Activated T-cell treated with anti-CD3 and anti-CD28 coated beads for 48 hours (primary cell): Measurements from ENCODE around the gene STXBP6.

Experiments
- DNase-seq: peaks from one replicate; pipeline ENCODE4 v3.0.0-alpha.2; 2020; ENCODE audit warnings: low read depth

The STXBP6 gene

DNA sequence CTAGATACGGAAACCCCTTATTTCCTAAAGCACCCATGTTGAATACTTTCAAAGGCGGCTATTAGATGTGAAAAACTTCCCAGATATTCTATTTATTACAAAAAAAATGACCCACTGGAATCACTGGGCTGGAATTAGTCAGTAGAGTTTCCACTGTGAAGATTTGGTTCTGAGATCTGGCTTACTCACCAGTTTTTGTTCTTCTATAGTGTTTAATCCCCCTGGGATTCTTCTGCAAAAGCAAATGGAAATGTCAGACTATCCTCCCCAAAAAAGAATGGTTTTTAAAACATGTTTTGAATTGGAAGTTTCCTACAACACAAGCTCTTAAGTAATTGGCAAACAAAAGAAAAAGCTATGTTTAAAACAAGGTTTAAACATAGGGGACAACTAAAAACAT, 166.4 kb downstream of the STXBP6 start:
- no peak for DNase-seq

DNA sequence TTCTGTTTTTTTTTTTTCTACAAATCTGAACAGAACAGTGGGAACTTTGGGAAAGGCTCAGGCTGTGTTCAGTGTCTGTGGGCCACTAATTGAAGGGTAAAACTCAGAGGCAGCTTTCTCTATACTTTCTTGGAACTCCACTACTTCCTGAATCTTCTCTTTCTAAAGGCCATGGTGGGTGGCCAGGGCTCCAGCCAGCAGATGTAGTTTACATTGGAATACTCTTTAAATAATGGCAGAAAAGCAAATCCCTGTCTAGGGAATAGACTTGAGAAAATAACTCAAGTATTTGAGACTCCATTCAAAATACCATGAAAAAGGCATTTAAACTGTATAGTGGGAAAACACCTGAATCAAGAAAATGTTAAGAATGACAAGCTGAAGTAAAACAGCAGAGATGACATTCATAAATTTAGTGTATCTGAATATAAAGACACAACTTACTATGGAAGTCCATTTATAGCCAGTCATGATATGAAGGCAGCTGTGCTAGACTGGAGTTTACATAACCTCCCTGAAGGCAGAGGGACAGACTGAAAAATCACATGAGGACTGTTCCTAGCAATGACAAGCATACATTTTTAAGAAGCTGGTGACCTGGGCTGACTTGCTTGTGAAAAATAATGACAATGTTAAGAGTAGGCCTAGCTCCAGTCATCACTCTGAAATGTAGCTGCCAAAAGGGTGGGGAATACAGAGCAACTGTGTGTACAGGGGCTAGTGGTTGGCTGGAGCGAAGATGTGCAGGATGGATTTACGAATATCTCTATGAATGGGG, 168.6 kb downstream of the STXBP6 start:
- no peak for DNase-seq

DNA sequence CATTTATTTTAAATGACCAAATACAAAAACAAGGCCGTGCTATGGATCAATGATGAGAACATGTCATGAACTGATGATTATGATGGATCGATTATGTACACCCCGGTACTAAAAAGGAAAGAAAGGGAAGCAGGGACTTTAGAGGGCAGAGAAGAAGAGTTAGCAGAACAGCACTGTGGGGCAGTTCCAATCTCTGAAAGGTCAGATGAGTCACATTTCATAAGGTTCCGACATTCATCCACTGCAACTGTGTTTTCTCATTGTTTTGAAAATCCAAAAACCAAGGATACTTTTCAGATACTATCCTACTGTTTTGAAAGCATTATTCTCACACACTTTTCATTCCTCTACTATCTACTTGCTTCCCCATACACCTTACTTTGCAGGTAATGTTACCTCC, 169.3 kb downstream of the STXBP6 start:
- DNase-seq: no peak

DNA sequence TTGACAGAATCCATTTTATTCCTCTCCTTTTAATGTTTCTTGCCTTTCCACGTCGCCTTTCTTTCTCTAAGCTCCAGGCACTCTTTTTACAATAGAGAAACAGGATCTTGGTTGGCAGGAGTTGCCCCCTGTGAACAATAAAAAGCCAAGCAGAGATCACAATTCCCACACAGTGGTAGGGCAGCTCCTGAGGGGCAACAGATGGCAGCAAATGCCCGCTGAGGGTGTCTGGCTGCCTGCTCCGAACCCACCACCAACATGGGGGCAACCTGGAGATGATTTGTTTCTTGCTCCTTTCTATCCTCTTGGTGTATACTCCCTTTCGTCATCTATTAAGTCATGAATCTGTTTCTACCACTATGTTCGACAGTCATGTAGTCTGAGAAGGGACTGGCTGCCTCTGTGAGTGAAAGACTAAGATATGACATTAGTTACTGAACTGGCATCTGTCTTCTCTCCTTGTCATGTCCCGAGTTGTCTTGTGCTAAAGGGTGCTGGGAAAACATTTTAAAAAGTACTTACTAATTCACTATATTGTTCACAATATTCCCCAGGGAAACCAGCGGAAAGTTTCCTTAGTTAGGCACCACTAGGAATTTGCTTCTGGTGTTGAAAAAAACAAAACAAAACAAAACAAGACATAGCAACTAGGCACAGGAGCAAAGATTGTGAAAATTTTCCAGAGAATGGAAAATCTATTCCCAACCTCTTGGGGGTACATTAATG, 170.1 kb downstream of the STXBP6 start:
- DNase-seq: no peak

DNA sequence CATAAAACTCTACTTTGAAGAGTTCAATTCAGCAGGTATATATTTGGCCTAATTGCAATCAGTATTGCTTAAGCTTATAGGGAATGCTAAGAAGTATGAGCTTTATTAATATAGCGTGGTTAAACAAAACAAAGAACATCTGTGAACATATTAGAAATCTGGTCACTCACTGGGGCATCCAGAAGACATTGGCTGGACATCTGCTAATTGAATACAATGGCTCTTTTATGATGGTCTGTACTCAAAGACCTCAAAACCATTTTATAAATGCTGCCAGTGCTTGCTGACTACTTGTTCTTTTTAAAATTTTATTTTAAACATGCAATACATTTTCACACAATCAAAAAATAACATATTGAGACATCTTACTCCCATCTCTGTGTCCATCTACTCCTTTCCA, 173.0 kb downstream of the STXBP6 start:
- DNase-seq: no peak

DNA sequence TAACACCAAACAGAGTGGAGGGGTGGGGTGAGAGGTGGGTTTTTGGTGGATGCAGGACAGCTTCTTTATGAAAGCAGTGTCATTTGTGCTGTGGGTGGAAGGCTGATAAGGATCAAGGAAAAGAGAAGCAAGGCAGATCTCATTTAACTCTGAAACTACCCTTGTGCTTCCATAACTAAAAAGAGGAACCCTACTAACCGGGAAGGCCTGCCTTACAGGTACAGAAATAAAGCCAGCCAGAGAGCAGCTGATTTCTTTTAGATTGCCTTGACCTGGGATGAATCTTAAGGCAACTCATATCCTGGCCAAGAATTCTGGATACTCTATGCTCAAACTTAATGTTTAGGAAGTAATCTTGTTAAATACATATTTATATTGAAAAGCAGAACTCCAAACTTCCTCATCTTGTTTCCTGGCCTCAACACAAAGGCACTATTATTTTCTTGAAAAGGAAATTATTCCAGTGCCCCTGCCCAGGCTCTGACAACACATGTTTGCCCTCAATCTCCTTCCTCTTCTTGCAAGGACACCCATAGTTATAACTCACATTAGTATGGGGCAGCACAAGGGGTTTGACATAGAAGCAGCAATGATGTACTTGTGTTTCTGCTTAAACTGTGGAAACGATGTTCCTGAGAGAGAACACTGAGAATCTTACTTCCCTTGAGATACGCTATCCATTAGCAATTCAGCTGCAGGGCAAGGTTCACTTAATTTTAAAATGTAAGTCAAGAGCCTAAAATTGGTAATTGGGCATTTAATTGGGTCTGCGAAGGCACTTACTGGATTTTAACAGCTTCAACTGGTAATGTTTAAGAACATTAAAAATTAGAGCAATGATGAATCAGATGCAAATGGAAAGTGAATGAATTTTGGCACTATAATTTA, 173.7 kb downstream of the STXBP6 start:
- DNase-seq: no peak

DNA sequence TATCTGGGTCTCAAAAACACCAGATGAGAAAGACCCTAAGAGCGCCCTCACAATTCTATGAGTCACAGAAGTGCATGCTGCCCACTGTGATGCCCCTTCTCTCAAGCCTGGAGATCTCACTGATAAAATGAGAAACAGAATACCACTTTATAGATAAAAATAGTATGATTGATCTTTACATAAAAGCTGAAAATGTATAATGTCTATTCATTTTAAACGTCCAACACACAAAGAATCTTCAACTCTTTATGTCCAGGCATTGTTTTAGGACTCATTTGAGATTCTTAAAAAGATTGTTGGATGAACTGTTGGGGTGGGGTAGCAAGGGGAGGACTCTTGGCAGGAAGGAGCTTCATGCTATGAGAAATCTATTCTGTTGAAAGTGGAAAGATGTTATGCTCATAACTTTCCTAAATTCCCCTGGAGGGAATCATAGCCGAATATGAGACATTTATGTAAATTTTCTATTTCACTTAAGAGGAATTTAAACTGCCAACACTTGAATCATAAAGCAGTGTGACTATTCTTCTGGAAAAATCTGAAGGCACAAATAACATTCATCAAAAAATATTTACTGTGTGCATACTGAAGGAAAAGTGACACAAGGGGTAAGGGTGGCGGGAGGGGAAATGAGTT, 174.6 kb downstream of the STXBP6 start:
- no peak for DNase-seq

DNA sequence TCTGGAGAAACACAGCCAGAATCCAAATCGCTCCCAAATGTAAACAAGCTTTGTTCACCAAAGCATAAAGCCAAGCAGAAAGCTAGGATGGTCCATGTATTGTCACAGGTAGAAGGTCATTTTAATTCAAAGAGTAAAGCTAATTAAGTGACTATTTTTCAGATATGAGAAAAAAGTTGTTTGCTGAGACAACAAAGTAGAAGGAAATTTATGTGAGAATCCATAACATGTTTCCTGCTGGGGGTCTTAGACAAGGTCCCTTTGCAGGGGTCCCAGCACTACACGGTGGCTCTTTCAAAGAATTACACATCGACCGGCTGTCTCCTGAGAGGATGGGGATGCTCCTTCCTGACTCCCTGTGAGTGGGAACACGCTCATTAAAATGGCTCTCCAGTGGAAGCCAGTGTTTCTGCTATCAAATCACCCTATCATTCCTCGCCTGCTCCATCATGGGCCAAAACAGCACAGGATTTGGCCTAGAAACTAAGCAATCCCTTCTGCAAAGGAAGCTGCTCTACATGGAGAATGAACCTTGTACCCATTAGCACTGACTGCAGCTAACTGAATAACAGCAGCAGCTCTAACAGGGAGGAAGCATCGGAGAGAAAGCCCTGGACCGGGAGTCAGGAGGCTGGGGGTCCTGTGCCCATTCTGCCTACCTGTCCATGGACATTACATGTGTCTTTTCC, 175.3 kb downstream of the STXBP6 start:
- no peak for DNase-seq

DNA sequence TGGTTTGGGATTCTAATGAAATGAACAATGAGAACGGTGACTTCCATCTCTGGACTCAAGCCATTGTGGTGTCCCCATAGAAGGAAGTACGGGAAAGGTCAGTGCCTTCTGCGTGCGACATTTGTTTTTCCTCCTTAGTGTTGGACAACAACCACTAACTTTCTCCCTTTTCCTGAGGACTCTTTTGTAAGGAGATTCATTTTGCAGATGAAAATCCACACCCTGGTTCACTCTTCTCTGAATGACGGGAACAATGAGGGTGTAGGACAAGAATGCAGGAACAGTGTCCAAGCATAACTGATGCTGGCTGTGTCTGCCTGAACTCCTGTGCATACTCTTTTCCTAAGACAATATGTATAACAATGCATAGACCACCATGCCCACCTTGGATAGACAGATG, 176.4 kb downstream of the STXBP6 start:
- no peak for DNase-seq

DNA sequence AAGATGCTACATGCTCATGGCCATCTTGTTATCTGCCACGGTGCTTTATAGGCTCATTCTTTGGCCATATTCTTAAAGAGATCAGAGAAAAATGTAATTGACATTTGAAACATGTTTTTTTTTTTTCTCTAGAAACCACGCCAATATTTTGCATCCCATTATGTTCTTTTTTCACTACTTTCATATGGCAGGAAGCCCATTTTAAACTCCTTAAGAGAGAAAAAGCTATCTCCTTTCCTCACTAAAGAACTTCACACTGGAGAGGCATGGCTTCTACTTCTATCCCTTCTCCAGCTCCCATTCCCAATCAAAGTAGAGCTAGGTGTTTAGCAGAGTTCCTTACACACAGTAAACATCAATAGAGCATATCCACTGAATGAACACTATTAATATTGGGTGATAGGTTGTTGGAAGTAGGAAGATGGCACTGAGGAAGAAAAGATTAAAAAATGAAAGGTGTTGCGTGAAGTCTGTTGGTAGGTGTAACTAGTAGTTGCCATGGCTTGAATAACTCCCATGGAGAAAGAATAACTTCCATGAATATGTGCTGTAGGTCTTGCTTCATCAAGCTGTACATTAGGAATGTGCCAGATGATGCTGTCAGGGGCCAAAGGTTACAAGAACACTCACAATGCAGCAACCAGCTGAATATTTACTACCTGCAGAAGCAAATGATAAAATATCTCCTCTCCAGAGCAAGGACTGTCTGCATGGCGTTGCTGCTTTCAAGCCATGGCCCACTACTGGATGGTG, 178.8 kb downstream of the STXBP6 start:
- no peak for DNase-seq

DNA sequence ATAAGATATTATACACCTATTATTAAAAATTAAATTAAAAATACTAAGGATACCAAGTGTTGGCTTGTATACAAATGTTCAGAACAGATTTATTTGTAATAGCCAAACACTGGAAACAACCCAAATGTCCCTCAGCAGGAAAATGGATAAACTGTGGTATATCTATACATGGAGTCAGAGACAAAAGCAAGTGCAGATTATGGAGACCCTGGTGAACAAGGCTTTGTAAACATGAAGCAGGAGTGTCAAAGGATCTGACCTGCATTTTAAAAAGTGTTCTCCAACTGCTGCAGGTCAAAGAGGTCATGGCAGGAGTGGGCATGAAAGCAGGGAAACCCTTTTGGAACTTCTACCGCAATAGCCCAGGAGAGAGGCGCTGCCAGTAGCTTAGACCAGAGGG, 181.6 kb downstream of the STXBP6 start:
- DNase-seq: no peak

DNA sequence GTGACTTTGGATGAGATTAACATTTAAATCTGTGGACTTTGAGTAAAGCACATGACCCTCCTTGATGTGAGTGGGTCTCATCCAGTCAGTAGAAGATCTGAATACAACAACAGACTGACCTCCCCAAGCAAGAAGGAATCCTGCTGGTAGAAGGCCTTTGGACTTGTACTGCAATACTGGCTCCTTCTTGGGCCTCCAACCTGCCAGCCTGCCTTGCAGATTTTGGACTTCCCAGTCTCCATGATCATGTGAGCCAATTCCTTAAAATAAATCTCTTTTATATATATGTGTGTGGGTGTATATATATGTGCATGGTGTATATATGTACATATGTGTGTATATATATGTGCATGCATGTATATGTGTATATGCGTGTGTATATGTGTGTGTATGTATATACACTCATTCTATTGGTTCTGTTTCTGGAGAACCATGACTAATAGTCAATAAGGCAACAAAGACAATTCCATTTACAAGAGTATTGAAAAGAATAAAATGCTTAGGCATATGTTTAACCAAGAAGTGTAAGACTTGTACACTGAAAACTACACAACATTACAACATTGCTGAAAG, 183.8 kb downstream of the STXBP6 start:
- DNase-seq: no peak

DNA sequence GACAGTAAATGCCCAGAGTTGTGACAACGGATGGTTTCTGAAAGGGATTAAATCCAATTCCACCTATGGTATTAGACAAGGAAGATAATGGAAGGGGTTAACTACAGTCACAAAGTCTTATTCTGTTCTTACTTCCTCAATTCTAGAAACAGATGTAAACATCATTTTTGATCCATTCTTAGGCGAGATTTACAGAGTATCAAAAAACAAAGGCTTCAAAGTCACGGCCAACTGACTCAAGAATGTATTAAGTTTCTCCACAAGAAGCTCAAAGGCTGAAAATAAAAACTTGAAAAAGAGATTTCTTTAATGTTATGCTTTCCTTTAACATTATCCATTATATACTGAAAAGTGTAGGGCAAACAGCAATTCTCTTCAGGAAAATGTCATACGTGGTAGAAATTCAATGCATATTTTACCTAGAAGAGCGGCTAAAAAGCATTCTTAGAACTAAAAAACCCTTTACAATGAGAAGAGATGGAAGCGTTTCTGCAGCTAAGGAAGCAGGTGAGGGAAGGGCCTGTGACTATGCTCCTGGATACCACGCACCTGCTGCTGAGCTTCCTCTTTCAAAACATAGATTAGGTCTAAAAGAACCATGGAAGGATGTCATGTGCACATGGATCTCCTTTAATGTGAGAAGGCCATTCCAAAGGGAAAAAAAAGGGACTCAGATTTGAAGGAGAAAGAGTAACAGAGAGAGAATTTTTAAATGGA, 185.8 kb downstream of the STXBP6 start:
- DNase-seq: no peak

DNA sequence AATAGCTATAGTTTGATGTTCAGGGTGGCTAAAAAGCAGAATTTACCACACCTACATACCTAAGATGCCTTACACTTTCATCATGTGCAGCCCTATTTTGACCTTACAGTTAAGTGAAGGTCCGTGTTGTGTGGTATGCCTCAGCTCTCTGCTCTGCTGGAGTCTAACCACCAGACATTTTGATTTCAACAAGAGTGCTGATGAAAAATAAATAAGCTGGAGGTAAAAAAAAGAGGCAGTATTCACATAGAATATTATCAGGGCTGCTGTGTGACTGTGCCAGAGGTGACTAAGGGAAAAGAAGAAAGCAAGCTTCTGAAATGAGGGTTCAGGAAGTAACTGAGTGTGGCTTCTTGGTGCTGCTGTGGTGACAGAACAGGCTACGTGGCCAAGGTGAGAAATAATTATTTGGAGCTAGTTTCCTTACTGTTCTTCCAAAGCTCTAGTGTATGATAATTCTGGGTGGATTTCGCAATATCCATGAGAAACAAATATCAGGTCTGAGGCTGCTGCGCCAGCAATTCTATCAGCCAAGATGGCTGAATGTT, 188.8 kb downstream of the STXBP6 start:
- DNase-seq: no peak

DNA sequence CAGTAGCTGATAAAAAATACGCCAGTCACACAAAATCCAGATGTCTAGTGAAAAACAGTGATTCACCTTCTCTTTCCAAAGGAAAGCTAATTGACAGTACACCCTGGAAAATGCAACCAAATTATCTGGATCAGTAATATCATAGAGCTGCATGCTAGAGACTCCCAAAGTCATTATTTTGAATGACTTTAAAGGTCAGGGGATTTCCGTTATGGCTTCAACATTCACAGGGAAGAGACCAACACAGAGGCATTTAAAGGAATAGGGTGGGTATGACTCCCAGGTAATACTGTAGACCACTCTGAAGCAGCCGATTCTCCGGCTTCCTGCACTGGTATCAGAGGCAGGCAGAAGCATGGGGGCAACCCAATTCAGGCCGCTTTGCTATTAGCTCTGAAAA, 190.4 kb downstream of the STXBP6 start:
- DNase-seq: no peak

DNA sequence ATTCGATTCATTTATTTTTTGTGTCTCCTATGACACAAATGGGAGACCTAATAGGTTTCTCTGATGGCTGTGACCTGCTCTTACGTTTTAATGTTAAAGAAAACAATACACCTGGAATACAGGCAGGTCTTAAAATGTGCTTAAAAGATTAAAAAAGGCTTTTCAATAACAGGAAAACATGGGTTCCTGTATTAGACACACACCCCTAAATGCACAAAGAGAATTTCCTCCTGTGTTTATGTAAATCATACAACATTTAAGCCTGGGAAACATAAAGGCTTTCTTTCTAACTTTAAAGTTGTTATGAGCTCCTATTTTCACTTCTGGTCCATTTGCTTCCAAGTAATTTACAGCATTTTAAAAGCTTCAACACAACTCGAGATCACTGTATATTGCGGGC, 191.3 kb downstream of the STXBP6 start:
- no peak for DNase-seq

DNA sequence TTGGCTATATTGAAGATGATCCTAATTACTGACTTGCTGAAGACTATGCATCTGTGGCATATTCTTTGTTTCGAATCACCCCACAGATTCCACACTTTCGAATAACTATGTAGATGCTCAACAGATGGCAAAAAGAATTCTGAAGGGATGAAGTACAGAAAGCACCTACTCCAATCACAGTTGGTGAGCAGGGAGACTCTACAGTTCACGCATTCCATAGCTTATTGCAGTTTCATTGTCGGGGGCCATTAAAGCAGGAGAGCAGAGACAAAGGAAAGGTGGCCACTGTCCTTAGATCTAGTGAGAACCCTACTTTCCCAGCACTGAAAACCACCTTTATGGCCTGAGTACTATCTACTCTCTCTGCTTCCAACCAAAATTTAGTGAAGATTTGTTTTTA, 191.9 kb downstream of the STXBP6 start:
- DNase-seq: no peak

DNA sequence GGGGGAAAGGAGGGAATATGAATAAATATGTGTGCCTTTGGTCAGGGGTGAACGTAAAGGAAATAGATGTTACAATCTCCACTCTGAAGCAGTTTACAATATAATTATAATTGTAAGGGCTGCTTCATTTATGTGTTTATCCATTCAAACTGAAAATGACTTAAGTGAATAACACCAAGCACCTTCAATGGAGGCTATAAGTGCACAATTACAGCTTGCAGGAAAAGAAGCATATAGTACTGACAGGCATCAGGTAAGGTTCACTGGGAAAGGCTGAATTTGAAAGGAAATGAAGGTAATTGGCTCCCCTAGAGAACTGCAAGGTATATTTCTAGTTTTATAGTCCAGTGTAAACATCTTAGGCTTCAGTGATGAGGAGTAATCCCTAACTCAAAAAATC, 192.7 kb downstream of the STXBP6 start:
- DNase-seq: no peak

DNA sequence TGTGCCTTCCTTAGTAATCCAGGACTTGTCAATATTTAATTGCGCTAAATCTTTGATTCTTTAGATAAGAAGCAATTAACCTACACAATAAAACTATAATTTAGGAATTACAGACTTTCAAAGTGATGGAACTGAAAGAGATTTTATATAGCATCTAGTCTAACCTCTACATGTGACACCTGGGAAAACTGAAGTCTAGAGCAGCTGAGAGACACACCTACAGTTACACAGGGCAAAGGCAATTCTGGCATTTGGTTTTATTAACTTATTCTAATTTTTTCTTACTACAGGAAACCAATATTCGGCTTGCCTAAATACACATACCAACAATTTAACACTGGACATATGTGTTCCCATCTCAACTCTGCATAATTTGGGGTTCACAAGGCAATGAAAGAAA, 196.5 kb downstream of the STXBP6 start:
- DNase-seq: no peak
